DMS153 (cell line): ENCODE data around the gene NFKBIZ.

Source experiments
- DNase-seq: peaks from one replicate; lab custom pipeline; 2025; lab: John Stamatoyannopoulos, UW

Gene NFKBIZ, protein sequence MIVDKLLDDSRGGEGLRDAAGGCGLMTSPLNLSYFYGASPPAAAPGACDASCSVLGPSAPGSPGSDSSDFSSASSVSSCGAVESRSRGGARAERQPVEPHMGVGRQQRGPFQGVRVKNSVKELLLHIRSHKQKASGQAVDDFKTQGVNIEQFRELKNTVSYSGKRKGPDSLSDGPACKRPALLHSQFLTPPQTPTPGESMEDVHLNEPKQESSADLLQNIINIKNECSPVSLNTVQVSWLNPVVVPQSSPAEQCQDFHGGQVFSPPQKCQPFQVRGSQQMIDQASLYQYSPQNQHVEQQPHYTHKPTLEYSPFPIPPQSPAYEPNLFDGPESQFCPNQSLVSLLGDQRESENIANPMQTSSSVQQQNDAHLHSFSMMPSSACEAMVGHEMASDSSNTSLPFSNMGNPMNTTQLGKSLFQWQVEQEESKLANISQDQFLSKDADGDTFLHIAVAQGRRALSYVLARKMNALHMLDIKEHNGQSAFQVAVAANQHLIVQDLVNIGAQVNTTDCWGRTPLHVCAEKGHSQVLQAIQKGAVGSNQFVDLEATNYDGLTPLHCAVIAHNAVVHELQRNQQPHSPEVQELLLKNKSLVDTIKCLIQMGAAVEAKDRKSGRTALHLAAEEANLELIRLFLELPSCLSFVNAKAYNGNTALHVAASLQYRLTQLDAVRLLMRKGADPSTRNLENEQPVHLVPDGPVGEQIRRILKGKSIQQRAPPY

DNA sequence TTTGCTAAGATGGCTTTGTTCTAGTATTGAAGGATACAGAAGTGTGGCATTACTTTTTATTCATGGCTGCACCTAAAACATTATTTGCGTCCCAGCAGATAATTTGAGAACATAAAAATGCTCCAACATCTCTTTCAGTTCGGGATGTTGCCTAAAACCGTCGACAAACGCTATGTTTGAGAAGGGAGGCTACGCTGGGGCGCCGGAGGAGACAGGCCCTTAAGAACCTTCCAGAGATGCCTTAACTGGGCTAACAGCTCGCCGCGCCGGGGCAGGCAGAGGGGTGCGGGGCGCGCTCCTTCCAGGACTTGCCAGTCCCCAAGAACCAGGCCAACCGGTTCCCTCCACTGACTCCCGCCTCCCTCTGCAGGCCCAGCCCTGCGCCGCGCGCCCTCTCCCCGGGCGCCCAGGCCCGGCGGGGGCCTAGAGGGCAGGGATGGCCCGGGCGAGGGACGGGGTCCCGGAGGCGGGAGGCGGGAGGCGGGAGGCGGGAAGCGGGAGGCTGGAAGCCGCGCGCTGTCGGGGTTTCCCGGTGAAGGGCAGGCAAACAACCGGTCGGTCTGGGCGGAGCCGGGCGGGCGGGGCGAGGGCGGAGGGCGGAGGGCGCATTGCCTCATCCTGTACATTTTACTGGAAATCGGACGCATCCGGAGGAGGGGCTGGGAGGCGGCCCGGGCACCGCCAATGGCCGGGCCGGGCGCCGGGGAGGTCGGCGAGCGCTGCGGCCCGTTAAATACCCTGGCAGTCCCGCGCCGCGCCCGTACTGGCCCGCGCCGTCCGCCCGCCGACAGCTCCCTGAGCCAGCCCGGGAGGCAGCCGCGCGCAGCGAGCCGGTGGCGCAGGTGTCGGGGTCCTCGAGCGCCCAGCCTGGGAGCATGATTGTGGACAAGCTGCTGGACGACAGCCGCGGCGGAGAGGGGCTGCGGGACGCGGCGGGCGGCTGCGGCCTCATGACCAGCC lies at the start of gene NFKBIZ:
Gene NFKBIZ, plus strand, starts transcription at position 761 of the 960 bp plus-strand sequence. Its CDS starts 115 bp downstream, at position 876.
- DNase-seq = peak; percentile 79

DNA sequence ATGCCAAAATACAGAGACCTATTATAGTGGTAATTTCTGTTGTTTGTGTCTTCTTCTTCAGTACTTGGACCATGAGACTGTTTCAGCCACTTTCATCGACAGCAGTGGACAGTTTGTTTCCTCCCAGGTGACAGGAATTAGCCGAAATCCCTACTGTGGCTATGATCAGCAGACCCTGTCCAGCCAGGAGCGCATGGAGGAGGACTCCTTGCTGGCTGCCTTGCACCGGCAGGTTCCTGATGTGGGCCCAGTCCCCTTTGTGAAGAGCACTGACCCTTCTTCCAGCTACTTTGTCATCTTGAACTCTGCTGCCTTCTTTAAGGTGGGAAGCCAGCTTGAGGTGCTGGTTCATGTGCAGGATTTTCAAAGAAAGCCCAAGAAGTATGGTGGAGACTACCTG lies 48.1 kb upstream of the NFKBIZ start:
- no peak for DNase-seq

DNA sequence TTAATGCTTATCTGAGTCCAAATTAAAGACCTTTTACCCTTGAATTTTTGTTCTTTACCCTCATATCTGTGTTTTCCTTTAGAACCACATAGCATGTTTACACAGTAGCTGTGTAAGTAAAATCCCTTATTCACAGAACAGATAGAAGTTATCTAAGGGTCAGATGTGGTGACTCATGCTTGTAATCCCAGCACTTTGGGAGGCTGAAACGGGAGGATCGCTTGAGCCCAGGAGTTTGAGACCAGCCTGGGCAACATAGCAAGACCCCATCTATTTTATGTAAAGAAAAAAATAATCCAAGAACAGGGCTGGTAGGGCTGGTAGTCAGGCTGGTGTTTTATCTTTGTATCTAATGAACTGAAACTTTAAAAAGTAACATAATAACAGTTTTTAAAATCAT lies 47.1 kb upstream of the NFKBIZ start:
- DNase-seq = no peak

DNA sequence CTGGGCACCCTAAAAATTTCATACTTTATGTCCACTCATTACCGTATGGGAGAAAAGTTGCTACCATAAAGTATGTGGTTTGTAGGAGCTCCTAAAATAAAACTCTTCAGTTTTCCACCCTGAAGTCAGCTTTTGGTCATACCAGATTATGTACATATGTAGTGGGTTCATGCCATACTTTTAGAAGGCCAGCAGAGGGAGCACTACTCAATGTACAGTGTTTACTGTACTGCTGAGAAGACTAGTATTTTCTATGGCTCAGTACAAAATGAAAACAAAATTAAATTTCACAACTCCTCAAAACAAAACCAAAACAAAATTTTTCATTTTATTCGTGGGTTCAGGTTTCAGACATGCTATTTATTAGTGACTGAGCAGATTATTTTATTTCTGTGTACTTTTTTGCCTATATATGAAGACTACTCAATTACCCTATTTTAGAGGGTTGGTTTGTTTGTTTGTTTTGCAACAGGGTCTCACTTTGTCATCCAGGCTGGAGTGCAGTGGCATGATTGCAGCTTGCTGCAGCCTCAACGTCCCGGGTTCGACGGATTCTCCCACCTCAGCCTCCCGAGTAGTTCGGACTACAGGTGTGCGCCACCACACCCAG lies 46.0 kb upstream of the NFKBIZ start:
- DNase-seq = peak; percentile 34

DNA sequence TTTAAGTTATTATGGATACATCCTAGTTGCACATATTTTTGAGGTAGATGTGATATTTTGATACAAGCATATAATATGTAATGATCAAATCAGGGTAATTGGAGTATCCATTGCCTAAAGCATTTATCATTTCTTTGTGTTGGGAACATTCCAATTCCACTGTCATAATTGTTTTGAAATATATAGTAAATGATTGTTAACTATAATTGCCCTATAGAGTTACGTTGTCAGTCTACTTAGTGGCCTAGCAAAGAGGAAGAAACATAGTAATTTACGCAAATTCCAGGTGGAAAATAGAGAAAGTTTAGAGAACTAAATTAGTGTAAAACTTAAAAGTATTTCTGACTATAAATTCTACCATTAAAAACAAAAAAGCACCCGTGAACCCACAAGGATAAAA lies 45.4 kb upstream of the NFKBIZ start:
- no peak for DNase-seq

DNA sequence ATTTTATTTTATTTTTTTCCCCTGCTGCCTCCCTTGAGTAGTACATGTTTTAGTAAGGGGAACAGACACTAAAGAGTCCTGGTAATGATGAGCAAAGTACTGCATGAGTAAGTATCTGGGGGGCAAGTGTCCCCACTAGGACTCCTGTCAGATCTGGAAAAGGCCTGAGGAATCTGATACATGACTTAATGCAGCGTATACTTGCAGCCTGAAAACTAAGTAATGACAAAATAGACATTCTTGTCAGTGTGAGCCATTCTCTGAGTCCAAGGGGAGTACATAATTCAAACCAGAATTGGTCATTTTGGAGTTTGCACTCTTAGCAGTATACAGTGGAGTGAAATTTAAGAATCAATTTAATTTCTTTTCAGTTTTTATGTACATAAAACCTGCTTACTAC lies 42.8 kb upstream of the NFKBIZ start:
- DNase-seq = no peak

DNA sequence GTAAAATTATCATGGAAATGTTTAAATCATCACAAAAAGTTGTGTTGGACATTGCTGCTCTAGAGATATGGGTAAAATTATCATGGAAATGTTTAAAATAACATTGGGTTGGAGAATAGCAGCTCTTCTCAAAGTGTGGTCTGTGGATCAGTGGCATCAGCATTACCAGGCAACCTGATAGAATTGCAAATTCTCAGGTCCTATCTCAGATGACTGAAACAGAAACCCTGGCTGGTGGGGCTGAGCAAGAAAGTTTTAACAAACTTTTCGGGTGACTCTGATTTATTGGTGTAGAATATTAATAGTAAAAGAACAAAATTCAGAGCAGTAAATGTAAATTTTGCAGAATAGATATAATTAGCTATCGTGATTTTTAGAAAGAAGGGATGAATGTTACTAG lies 41.4 kb upstream of the NFKBIZ start:
- no peak for DNase-seq

DNA sequence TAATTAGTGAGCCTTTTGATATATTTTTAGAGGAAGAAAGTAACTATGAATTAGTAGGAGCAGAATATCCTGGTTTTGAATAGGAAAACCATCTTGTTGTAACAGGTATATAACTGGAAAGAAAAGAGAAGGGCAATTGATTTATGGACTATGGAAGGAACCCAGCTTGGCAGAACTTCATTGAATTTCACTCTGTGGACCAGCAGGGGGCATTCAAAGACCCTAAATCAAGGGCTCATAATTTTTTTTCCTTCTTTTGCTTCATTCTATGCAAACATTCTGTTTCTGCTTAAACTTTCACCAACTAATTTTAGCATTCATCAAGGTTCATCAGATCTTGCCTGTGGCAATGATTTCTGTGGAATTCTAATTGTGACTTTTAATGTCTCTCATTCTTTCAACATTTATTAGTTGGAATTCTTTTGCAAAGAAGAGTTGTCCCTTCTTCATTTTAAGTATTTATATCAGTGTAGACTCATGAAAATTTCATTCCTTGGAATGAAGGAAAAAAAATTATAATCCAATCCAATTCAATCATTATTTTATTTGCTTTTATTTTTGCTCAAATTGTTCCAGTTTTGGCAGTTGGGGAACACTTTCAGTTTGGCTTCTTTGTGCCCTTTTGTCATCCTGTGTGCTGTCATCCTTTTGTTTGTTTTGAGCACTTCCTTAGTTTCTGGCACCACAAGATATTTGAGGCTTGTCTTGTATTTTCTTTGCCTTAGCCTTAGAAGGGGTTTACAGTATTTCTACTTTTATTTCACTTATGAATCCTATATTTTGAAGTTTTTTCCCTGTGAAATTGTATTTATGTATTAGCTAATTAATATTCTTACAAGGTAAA lies 39.9 kb upstream of the NFKBIZ start:
- DNase-seq = no peak

DNA sequence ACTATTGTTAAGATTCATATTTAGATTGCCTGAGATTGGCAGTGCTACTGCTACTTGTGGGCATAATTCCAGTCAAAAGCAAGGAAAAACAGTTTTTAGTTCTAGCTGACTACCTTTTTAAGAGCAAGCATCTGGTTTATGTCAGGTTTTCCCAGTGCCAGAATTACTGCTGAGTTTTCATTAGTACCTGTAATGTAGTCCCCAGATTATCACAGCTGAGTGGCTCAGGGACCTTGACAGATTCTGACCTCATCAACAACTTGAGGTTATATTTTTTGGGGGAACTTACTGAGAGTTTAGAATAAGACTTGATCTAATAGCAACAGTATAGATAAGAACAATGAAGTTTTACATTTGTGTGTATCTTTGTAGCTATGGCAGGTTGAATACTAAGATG lies 39.3 kb upstream of the NFKBIZ start:
- DNase-seq = no peak

DNA sequence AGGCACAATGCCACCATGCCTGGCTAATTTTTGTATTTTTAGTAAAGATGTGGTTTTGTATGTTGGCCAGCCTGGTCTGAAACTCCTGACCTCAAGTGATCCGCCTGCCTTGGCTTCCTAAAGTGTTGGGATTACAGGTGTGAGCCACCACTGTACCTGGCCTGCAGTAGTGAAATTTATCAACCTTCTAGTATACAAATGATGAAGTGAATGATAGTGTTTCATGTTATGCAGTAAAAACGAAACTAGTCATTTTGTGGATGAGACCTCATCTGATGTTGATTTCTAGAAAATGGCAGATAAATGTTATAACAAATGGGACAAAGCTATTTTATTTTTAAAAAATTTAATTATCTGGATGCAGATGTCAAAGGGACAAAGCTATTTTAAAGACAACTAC lies 37.4 kb upstream of the NFKBIZ start:
- no peak for DNase-seq

DNA sequence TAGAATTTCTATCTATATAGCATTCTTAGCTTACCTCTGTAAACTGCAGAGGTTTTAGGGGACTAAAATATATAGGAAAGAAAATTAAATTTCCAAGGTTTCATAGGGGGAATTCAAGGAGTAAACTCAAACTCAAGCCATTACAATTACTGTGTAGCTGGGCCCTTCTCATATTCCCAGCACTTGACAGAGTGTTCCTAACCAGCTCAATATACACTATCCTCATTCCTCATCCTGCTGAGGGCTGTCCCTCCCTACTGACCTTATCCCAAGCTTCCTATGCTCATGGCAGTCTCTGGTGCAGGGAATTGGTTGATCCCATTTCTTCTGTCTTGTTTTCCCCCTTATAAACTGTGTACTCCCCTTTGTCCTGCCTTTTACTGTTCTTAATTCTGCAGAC lies 36.4 kb upstream of the NFKBIZ start:
- no peak for DNase-seq

DNA sequence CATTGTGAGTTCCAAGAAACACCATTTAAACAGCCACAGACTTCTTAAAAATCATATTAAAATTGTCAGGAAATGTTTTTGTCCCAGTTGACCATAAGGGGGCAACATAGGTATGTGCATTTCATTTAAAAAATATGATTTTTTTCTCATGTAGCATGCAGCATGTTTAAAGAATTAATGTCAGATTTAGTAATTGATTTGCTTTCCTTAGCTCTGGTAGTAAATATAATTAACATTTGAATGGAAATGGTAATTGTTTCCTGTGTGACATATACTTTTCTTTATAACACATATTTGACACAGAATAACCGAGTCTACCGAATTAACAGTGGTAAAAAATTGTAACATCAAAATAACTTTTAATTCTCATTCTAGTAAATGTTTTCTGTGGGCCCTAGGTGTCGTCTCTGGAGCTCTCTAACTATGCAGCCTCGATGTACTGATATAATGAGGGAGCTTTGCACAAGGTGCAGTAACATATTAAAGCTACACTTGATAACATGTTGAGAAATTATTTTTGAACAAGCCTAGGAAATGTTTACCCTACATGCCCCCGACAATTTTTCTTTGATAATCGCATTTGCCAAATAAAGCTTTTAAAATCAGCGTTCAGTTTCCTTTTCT lies 35.4 kb upstream of the NFKBIZ start:
- no peak for DNase-seq

DNA sequence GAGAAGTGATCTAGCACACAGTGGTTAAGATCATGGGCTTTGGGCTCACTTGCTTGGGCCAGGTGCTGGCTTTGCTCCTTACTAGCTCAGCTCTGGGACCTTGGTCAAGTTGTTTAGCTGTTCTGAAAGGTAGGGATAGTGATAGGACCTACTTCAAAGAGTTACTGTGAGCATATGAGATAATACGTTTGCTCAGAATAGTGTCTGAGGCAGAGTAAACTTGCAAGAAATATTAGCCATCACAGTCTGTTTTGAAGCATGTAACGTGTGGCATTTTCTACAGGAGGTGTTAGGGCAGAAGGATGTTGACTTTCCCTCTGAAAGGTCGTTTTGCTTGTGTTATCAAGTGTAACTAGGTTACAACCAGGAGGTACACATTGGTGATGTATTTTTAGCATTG lies 34.5 kb upstream of the NFKBIZ start:
- DNase-seq = peak; percentile 31

DNA sequence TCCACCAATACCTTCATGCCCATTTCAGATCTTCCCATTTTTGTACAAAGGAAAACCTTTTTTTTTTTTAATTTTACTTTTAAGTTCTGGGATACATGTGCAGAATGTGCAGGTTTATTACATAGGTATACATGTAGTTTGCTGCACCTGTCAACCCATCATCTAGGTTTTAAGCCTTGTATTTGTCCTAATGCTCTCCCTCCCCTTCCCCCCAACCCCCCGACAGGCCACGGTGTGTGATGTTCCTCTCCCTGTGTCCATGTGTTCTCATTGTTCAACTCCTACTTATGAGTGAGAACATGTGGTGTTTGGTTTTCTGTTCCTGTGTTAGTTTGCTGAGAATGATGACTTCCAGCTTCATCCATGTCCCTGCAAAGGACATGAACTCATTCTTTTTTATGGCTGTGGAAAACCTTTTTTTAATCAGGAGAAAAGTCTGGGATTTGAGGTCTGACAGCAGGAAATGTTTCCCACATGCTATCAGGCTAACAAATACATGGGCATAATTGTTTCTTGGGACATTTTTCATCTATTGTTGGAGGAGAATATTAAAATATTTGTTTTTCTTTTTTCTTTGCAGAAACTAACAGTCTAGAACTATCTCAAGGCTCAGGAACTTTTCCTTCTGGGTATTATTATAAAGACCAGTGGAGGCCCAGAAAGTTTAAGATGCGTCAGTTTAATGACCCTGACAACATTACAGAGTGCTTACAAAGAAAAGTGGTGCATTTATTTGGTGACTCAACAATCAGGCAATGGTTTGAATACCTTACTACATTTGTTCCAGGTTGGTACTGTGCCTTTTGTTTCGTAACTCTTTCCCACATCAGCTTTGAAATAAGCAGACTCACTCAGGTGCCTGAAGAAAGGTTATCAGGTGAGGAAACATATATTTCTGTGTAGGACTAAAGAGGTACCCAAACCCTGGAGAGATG lies 32.8 kb upstream of the NFKBIZ start:
- DNase-seq = no peak

DNA sequence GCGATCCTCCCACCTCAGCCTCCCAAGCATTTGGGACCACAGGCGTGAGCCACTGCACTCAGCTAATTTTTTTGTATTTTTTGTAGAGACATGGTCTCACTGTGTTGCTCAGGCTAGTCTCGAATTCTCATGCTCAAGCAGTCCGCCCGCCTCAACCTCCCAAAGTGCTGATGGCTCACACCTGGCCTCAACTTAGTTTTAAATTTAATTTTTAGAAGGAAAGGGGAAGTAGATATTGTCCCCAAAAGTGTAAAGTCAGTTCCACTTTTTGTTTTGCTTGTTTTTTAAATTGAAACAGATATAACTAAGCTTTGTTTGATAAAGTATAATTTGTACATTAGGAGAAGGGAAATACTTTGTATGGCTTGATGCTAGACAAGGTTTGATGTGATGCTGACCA lies 31.3 kb upstream of the NFKBIZ start:
- DNase-seq = no peak

DNA sequence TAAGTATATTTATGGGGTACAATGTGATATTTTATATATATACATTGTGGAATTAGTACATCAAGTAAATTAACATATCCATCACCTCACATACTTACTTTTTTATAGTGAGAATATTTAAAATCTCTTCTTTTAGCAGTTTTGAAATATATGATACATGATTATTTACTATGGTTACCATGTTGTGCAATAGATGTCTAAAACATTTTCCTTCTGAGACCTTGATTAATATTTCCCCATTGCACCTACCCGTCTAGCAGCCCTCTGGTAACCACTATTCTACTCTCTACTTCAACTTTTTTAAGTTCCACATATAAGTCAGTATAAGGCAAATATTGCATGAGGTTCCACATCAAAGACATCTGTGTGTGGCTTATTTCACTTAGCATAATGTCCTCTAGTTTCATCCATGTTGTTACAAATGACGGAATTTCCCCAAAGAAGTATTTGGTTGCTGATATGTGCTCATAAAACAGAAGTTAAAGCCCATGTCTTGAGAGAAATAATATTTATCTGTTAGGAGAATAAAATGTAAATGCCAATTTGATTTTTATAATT lies 29.6 kb upstream of the NFKBIZ start:
- DNase-seq = no peak

DNA sequence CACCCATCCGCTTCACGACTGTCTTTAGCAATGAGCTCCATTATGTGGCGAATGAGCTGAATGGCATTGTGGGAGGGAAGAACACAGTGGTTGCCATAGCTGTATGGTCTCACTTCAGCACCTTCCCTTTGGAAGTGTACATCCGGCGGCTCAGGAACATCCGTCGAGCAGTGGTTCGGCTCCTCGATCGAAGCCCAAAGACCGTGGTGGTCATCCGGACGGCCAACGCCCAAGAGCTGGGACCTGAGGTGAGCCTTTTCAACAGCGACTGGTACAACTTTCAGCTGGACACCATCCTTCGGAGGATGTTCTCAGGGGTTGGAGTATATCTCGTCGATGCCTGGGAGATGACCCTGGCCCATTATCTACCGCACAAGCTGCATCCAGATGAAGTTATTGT lies 27.8 kb upstream of the NFKBIZ start:
- DNase-seq = no peak

DNA sequence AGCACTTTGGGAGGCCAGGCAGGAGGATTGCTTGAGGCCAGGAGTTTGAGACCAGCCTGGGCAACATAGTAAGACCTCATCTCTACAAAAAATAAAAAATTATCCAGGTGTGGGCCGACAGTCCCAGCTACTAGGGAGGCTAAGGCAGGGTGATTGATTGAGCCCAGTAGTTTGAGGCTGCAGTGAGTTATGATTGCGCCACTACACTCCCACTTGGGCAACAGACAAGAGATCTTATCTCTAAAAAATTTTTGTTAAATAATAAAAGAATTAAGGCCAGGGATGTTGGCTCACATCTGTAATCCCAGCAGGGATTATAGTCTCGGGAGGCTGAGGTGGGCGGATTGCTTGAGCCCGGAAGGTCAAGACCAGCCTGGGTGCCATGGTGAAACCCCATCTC lies 25.8 kb upstream of the NFKBIZ start:
- DNase-seq = no peak

DNA sequence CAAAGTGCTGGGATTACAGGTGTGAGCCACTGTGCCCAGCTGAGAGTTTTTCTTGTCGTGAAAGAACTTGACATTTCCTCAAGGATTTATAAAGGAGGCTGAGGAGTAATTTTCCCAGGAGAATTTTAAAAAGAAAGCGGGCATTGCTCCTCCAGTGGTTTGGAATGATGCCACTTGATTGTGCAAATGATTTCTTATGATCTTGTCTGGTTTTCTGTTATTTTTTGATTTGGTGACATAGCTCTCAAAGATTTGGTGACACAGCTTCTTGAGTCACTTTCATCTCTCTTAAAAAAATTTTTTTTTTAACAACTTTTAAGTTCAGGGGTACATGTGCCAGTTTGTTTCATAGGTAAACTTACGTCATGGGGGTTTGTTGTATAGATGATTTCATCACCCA lies 24.6 kb upstream of the NFKBIZ start:
- no peak for DNase-seq
